MM.1S (cell line): ENCODE data around the gene NEGR1.

ENCODE experiments used
- DNase-seq: peaks from one replicate; pipeline ENCODE4 v3.0.0-alpha.2; 2015
- H2AFZ ChIP-seq: fragments of 300-600 bp; sonication (generic); 2 replicates; pipeline ENCODE4 v1.6.0; 2016; ENCODE audit warnings: antibody characterized with exemption, low read length
- H3F3A ChIP-seq: fragments of 300-600 bp; sonication (generic); 2 replicates; pipeline ENCODE4 v1.6.1; 2016; ENCODE audit warnings: mild to moderate bottlenecking, antibody characterized with exemption, low read length, moderate library complexity, mixed read lengths; ENCODE audit not compliant: insufficient read depth
- H3K27ac ChIP-seq: fragments of 300-600 bp; sonication (generic); 2 replicates; pipeline ENCODE4 v1.5.1; 2016; ENCODE audit warnings: mild to moderate bottlenecking, low read length
- H3K27me3 ChIP-seq: fragments of 300-600 bp; sonication (generic); replicated peaks from 2 replicates; pipeline ENCODE4 v1.6.0; 2016; ENCODE audit warnings: low read length; ENCODE audit not compliant: insufficient read depth
- H3K36me3 ChIP-seq: fragments of 300-600 bp; sonication (generic); replicated peaks from 2 replicates; pipeline ENCODE4 v1.6.1; 2016; ENCODE audit warnings: mild to moderate bottlenecking, low read length, mixed read lengths; ENCODE audit not compliant: insufficient read depth
- H3K4me1 ChIP-seq: fragments of 300-600 bp; sonication (generic); 2 replicates; pipeline ENCODE4 v1.6.1; 2016; ENCODE audit warnings: low read length, mixed read lengths
- H3K4me2 ChIP-seq: fragments of 300-600 bp; sonication (generic); 2 replicates; pipeline ENCODE4 v1.6.0; 2016; ENCODE audit warnings: low read depth, low read length
- H3K4me3 ChIP-seq: fragments of 300-600 bp; sonication (generic); 2 replicates; pipeline ENCODE4 v1.5.1; 2016; ENCODE audit warnings: low read length, mixed read lengths
- H3K79me2 ChIP-seq: fragments of 300-600 bp; sonication (generic); 2 replicates; pipeline ENCODE4 v1.6.1; 2016; ENCODE audit warnings: mixed run types, low read length, mixed read lengths
- H3K9ac ChIP-seq: fragments of 300-600 bp; sonication (generic); 2 replicates; pipeline ENCODE4 v1.6.1; 2016; ENCODE audit warnings: low read length, mixed read lengths
- H3K9me2 ChIP-seq: fragments of 300-600 bp; sonication (generic); replicated peaks from 2 replicates; pipeline ENCODE4 v1.6.1; 2016; ENCODE audit warnings: mild to moderate bottlenecking, low read length, mixed read lengths; ENCODE audit not compliant: insufficient read depth
- H3K9me3 ChIP-seq: fragments of 300-600 bp; sonication (generic); replicated peaks from 2 replicates; pipeline ENCODE4 v1.6.1; 2016; ENCODE audit warnings: mild to moderate bottlenecking, low read length, mixed read lengths; ENCODE audit not compliant: insufficient read depth
- H4K20me1 ChIP-seq: fragments of 300-600 bp; sonication (generic); 2 replicates; pipeline ENCODE4 v1.6.1; 2016; ENCODE audit warnings: mild to moderate bottlenecking, low read length, moderate library complexity, mixed read lengths; ENCODE audit not compliant: insufficient read depth
- CTCF ChIP-seq: fragments of 300-600 bp; sonication (generic); IDR thresholded peaks from 2 replicates; pipeline ENCODE4 v1.5.1; 2016; ENCODE audit warnings: antibody characterized with exemption, low read length, mixed read lengths
- EZH2 ChIP-seq: fragments of 300-600 bp; sonication (generic); optimal IDR thresholded peaks from 2 replicates; pipeline ENCODE3; 2017; ENCODE audit warnings: low read depth, mild to moderate bottlenecking, antibody characterized with exemption, low read length, mixed read lengths
- EZH2phosphoT487 ChIP-seq: fragments of 300-600 bp; sonication (generic); IDR thresholded peaks from 2 replicates; pipeline ENCODE4 v1.6.1; 2018; ENCODE audit warnings: antibody characterized with exemption, low read length

The NEGR1 gene

GRCh38 chr1:72235062-72235461 is 47.3 kb downstream of the NEGR1 start:
- Histone ChIP-seq H3K27me3 (no peaks in the 10 kb centered on the region), H3K9ac (no peak overlapping the region), H2AFZ (no peak overlapping the region), H3K79me2 (no peaks in the 10 kb centered on the region), H3K4me1 (no peaks in the 10 kb centered on the region), H3K9me2 (no peaks in the 10 kb centered on the region), H3K36me3 (no peaks in the 10 kb centered on the region), H3K4me2 (no peak overlapping the region), H3F3A (no peaks in the 10 kb centered on the region), H3K4me3 (no peak overlapping the region), H3K27ac (no peak overlapping the region), H4K20me1 (no peaks in the 10 kb centered on the region), H3K9me3 (no peaks in the 10 kb centered on the region)
- DNase-seq = no peak
- TF ChIP-seq EZH2 = no peak
- TF ChIP-seq EZH2phosphoT487 = no peak
- TF ChIP-seq CTCF = no peak

DNA sequence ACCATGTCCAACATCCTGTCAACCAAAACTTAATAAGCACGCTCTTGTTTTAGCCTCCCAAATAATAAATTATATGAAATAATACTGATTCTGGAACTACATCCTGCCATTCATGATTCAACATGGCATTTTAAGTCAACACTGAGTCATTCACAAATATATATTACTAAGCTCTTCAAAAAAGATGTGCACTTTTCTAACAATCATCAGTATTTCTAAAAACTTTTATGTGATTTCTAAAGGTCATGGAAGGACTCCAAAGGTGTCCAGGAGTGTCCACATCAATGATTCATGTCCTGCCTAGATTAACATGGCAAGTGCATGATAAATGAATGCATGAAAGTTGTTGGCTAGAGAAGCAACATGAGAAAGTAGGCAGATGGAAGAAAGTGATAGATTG is 51.6 kb downstream of the NEGR1 start:
- no peaks in the 10 kb centered on the region for H4K20me1 ChIP-seq
- no peaks in the 10 kb centered on the region for H3K79me2 ChIP-seq
- no peaks in the 10 kb centered on the region for H3K27me3 ChIP-seq
- no peaks in the 10 kb centered on the region for H3F3A ChIP-seq
- no peak for DNase-seq
- no peaks in the 10 kb centered on the region for H3K9me2 ChIP-seq
- H3K9ac ChIP-seq = no peak overlapping the region
- H3K27ac ChIP-seq = no peak overlapping the region
- H2AFZ ChIP-seq = no peak overlapping the region
- H3K4me3 ChIP-seq = no peak overlapping the region
- no peak overlapping the region for H3K4me2 ChIP-seq
- H3K36me3 ChIP-seq = no peaks in the 10 kb centered on the region
- TF ChIP-seq EZH2 = no peak
- no peak for TF ChIP-seq CTCF
- no peak for TF ChIP-seq EZH2phosphoT487
- no peaks in the 10 kb centered on the region for H3K4me1 ChIP-seq
- H3K9me3 ChIP-seq = no peaks in the 10 kb centered on the region

GRCh38 chr1:72229893-72230292 is 52.4 kb downstream of the NEGR1 start:
- Histone ChIP-seq H3F3A (no peaks in the 10 kb centered on the region), H3K4me2 (no peak overlapping the region), H3K9me3 (no peaks in the 10 kb centered on the region), H3K79me2 (no peaks in the 10 kb centered on the region), H3K9me2 (no peaks in the 10 kb centered on the region), H3K4me3 (no peak overlapping the region), H3K4me1 (no peaks in the 10 kb centered on the region), H3K27me3 (no peaks in the 10 kb centered on the region), H2AFZ (no peak overlapping the region), H3K36me3 (no peaks in the 10 kb centered on the region), H3K27ac (no peak overlapping the region), H4K20me1 (no peaks in the 10 kb centered on the region), H3K9ac (no peak overlapping the region)
- no peak for DNase-seq
- TF ChIP-seq CTCF (no peak), EZH2 (no peak), EZH2phosphoT487 (no peak)
